Posterior cingulate gyrus (tissue), 11 donors: ENCODE results near the gene RIMBP3C.
"Not testable (repeated sequence)": the region's sequence is repeated elsewhere in the genome, so short reads cannot be mapped to it uniquely, and the experiment has no call there.

Source experiments
- DNase-seq, 10 donors: peaks; one replicate each; pipeline versions ENCODE4 v3.0.0 to v3.0.0-alpha.2; 2020 to 2021; ENCODE audit warnings: mixed read lengths in 3 of 10
- intact Hi-C: fragments of 100-400 bp; cut with DNase I; formaldehyde crosslinking; loops from one replicate; pipeline ENCODE4 v1.15.1; 2023

RIMBP3C gene

GRCh38 chr22:21551361-21551760 lies at the start of gene RIMBP3C:
TSS of gene RIMBP3C (minus strand) at chr22:21551461. CDS start at chr22:21550976, 485 bp downstream.
- intact Hi-C loops = not testable (repeated sequence)

GRCh38 chr22:21599053-21599893 lies 48.0 kb upstream of the RIMBP3C start:
- intact Hi-C loops = no loop called here

More at GRCh38 chr22:21551361-21551760, at the start of gene RIMBP3C:
- DNase-seq = not testable (repeated sequence)

GRCh38 chr22:21598302-21598701 lies 47.0 kb upstream of the RIMBP3C start:
- intact Hi-C loops = no loop called here
- DNase-seq = no peak

More at GRCh38 chr22:21599053-21599893, 48.0 kb upstream of the RIMBP3C start:
- peak in 1 of 10 donors; percentile 11 for DNase-seq

GRCh38 chr22:21596356-21597135 lies 45.3 kb upstream of the RIMBP3C start:
- intact Hi-C loops, DNase-seq: not testable (repeated sequence)

GRCh38 chr22:21594865-21595452 lies 43.7 kb upstream of the RIMBP3C start:
- intact Hi-C loops = no loop called here
- DNase-seq = peak in 1 of 10 donors; percentile 13

GRCh38 chr22:21593406-21594232 lies 42.4 kb upstream of the RIMBP3C start:
- intact Hi-C loops = no loop called here
- DNase-seq = peak in 6 of 10 donors; percentile 13 to 84 (median 26)

GRCh38 chr22:21592422-21592821 lies 41.2 kb upstream of the RIMBP3C start:
- no peak for DNase-seq
- intact Hi-C loops = no loop called here

- peak in 2 of 10 donors; percentile 11 to 74 for DNase-seq
- intact Hi-C loops = no loop called here
These were observed 40.4 kb upstream of the RIMBP3C start for GRCh38 chr22:21591695-21592094.

GRCh38 chr22:21590809-21591641 lies 39.8 kb upstream of the RIMBP3C start:
- intact Hi-C loops = no loop called here
- DNase-seq = peak; percentile 8 to 94 (median 68)

GRCh38 chr22:21589396-21589795 lies 38.1 kb upstream of the RIMBP3C start:
- intact Hi-C loops = no loop called here
- DNase-seq = peak in 1 of 10 donors; percentile 36

- DNase-seq = peak in 8 of 10 donors; percentile 23 to 90 (median 40)
- intact Hi-C loops = no loop called here
These were observed 36.7 kb upstream of the RIMBP3C start for GRCh38 chr22:21587803-21588611.

GRCh38 chr22:21585389-21585788 lies 34.1 kb upstream of the RIMBP3C start:
- intact Hi-C loops = no loop called here
- peak in 1 of 10 donors; percentile 11 for DNase-seq

GRCh38 chr22:21582801-21583740 lies 31.8 kb upstream of the RIMBP3C start:
- intact Hi-C loops = loop anchor here (5.0 kb wide), 1 partner anchor 39 kb away; no protein-coding TSS in a partner anchor

GRCh38 chr22:21581009-21581713 lies 29.9 kb upstream of the RIMBP3C start:
- DNase-seq = not testable (repeated sequence)
- intact Hi-C loops = loop anchor here (5.0 kb wide), 1 partner anchor 41 kb away; no protein-coding TSS in a partner anchor

More at GRCh38 chr22:21582801-21583740, 31.8 kb upstream of the RIMBP3C start:
- DNase-seq = peak in 3 of 10 donors; percentile 10 to 54 (median 38)

- intact Hi-C loops = loop anchor here (5.0 kb wide), 1 partner anchor 42 kb away; no protein-coding TSS in a partner anchor
- DNase-seq = not testable (repeated sequence)
These were observed 29.4 kb upstream of the RIMBP3C start for GRCh38 chr22:21580623-21581007.

GRCh38 chr22:21579474-21579851 lies 28.2 kb upstream of the RIMBP3C start:
- intact Hi-C loops = no loop called here
- peak in 1 of 10 donors; percentile 57 for DNase-seq
